ENCODE measurements around the gene GPR6.

Gene GPR6

DNA sequence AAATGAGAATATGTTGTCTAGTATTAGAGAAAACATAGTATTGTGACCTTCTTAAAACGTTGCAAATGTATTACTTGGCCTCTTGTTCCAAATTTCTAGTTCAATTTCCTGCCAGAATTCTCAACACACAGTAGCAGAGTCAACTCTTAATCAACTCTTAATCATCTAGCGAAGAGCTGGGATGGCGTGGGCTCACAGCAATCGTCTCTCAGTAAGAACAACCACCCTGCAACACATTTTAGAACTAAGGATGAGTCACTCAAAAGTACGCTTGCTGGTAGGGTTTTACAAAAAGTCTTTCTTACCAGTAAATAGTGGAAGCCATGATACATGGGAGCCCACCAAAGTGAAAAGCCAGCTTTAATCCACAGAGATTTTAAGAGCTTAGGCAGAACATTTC is 24.6 kb downstream of the GPR6 start:
- H3K4me3 ChIP-seq (ENCODE audit: low read depth, low read length): no peak overlapping the region
- H3K27me3 ChIP-seq (ENCODE audit: insufficient read depth, low read depth, severe bottlenecking): peaks cover 15% of the 10 kb centered on the region
- no peaks in the 10 kb centered on the region for H3K36me3 ChIP-seq
- peaks cover 6% of the 10 kb centered on the region for H3K9me3 ChIP-seq (ENCODE audit: severe bottlenecking)
- DNase-seq: no peak
- H3K27ac ChIP-seq: no peak overlapping the region
- TF ChIP-seq, protein P1, sequence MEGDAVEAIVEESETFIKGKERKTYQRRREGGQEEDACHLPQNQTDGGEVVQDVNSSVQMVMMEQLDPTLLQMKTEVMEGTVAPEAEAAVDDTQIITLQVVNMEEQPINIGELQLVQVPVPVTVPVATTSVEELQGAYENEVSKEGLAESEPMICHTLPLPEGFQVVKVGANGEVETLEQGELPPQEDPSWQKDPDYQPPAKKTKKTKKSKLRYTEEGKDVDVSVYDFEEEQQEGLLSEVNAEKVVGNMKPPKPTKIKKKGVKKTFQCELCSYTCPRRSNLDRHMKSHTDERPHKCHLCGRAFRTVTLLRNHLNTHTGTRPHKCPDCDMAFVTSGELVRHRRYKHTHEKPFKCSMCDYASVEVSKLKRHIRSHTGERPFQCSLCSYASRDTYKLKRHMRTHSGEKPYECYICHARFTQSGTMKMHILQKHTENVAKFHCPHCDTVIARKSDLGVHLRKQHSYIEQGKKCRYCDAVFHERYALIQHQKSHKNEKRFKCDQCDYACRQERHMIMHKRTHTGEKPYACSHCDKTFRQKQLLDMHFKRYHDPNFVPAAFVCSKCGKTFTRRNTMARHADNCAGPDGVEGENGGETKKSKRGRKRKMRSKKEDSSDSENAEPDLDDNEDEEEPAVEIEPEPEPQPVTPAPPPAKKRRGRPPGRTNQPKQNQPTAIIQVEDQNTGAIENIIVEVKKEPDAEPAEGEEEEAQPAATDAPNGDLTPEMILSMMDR (IDR thresholded peaks at IDR 0.05; ENCODE audit: low read depth, low read length): no peak

- no peak overlapping the region for H3K27ac ChIP-seq
- no peak for DNase-seq
- TF ChIP-seq, protein P1 (IDR thresholded peaks at IDR 0.05; ENCODE audit: low read depth, low read length): no peak
- H3K4me3 ChIP-seq (ENCODE audit: low read depth, low read length): no peak overlapping the region
- H3K36me3 ChIP-seq: no peaks in the 10 kb centered on the region
- no peaks in the 10 kb centered on the region for H3K9me3 ChIP-seq (ENCODE audit: severe bottlenecking)
- H3K27me3 ChIP-seq (ENCODE audit: insufficient read depth, low read depth, severe bottlenecking): no peaks in the 10 kb centered on the region
Measured at GRCh38 chr6:110013386-110013785, 35.3 kb downstream of the GPR6 start.

DNA sequence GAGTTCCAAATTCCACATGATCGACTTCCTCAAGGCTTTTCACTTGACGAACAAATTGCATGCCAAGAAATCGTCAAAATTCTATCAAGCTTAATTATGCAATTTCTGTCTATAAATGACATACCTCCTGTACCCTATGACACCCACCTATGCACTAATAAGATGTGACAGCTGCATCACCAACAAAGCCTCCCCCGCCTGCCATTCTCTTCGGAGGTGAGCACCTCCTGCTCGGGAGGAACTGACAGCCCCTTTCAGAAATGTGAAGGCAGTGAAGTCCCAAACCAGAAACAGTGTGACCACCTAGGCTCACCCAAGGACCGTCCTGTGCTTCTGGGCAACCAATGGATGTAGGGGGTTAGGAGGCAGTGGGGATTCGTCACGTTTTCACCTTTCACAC is 37.1 kb downstream of the GPR6 start:
- H3K9me3 ChIP-seq (ENCODE audit: severe bottlenecking): no peaks in the 10 kb centered on the region
- TF ChIP-seq, protein P1 (IDR thresholded peaks at IDR 0.05; ENCODE audit: low read depth, low read length): no peak
- no peak for DNase-seq
- H3K27ac ChIP-seq: no peak overlapping the region
- no peaks in the 10 kb centered on the region for H3K36me3 ChIP-seq
- no peaks in the 10 kb centered on the region for H3K27me3 ChIP-seq (ENCODE audit: insufficient read depth, low read depth, severe bottlenecking)
- no peak overlapping the region for H3K4me3 ChIP-seq (ENCODE audit: low read depth, low read length)

DNA sequence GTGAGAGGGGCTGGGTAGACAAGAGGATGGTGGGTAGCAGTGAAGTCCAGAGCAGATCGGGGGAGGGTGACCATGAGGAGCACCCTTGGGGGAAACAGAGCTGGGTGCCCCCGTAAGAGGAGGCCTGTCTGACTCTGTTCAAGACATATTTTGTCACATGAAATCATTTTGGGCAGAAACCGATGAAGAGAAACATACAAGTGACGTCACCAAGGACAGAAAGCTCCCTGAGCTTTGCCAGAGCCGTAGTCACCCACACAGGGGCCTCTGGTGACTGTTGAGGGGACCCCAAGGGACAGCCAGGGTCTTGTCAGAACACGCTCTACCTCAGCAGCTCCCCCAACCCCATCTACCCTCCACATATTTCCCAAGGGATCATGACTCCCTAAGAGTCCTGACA is 39.2 kb downstream of the GPR6 start:
- Histone ChIP-seq H3K27me3 (ENCODE audit: insufficient read depth, low read depth, severe bottlenecking) (no peaks in the 10 kb centered on the region), H3K27ac (no peak overlapping the region), H3K36me3 (no peaks in the 10 kb centered on the region), H3K9me3 (ENCODE audit: severe bottlenecking) (no peaks in the 10 kb centered on the region), H3K4me3 (ENCODE audit: low read depth, low read length) (no peak overlapping the region)
- no peak for DNase-seq
- TF ChIP-seq, protein P1 (IDR thresholded peaks at IDR 0.05; ENCODE audit: low read depth, low read length): no peak

GRCh38 chr6:110017946-110018345 is 39.8 kb downstream of the GPR6 start:
- H3K27me3 ChIP-seq (ENCODE audit: insufficient read depth, low read depth, severe bottlenecking): no peaks in the 10 kb centered on the region
- no peak overlapping the region for H3K27ac ChIP-seq
- H3K36me3 ChIP-seq: no peaks in the 10 kb centered on the region
- H3K4me3 ChIP-seq (ENCODE audit: low read depth, low read length): no peak overlapping the region
- no peaks in the 10 kb centered on the region for H3K9me3 ChIP-seq (ENCODE audit: severe bottlenecking)
- no peak for DNase-seq
- TF ChIP-seq, protein P1 (IDR thresholded peaks at IDR 0.05; ENCODE audit: low read depth, low read length): no peak

DNA sequence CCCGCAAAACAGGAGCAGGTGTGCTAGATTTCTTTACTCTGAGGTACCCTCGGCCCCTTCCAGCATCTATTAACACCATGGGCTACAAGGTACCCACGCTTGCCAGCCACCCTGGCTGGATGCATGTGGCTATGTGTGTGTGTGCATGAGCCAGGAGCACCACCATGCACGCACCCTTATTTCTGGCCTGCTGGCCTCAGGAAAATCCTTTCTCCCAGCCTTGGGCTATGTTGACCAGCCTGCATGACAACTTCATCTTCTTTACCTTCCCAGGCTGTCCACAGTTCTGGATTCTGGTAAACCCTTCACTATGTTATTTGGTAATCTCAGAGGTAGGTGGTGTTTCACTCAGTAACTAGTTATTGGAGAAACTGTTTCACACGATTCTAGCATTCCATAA is 40.4 kb downstream of the GPR6 start:
- Histone ChIP-seq H3K9me3 (ENCODE audit: severe bottlenecking) (no peaks in the 10 kb centered on the region), H3K36me3 (no peaks in the 10 kb centered on the region), H3K27me3 (ENCODE audit: insufficient read depth, low read depth, severe bottlenecking) (no peaks in the 10 kb centered on the region), H3K27ac (no peak overlapping the region), H3K4me3 (ENCODE audit: low read depth, low read length) (no peak overlapping the region)
- TF ChIP-seq, protein P1 (IDR thresholded peaks at IDR 0.05; ENCODE audit: low read depth, low read length): no peak
- DNase-seq: no peak

Data from WERI-Rb-1 (cell line).